SK-N-SH treated with all-trans-retinoic acid at 6 μM for 48 hours (cell line): ENCODE results near the gene KRTAP4-3.
"Not testable (repeated sequence)": the region's sequence is repeated elsewhere in the genome, so short reads cannot be mapped to it uniquely, and the experiment has no call there.

Source experiments
- ATAC-seq: fragments of 200-7000 bp; cut with Tn5 transposase; 3 replicates; pipeline ENCODE4 v1.9.1; 2020; ENCODE audit warnings: mild to moderate bottlenecking, moderate library complexity
- ARNTL ChIP-seq: fragments of 450-650 bp; formaldehyde crosslinking; IDR thresholded peaks from 2 replicates; pipeline ENCODE4 v1.5.0; 2020; ENCODE audit warnings: low read depth, mild to moderate bottlenecking, moderate library complexity, borderline replicate concordance
- BACH2 ChIP-seq: fragments of 250-450 bp; sonication (Bioruptor Pico); IDR thresholded peaks from 2 replicates; pipeline ENCODE4 v1.9.0; 2021; ENCODE audit warnings: mild to moderate bottlenecking, borderline replicate concordance
- CREB5 ChIP-seq: fragments of 250-450 bp; sonication (Bioruptor Pico); IDR thresholded peaks from 2 replicates; pipeline ENCODE4 v1.5.1; 2020; ENCODE audit warnings: low read depth, mild to moderate bottlenecking, moderate library complexity
- CSDC2 ChIP-seq: fragments of 250-450 bp; sonication (Bioruptor Pico); IDR thresholded peaks from 2 replicates; pipeline ENCODE4 v1.5.0; 2020; ENCODE audit warnings: mild to moderate bottlenecking, moderate library complexity
- ESRRG ChIP-seq: fragments of 250-450 bp; sonication (Bioruptor Pico); IDR thresholded peaks from 2 replicates; pipeline ENCODE4 v1.6.1; 2021; ENCODE audit warnings: mild to moderate bottlenecking
- OSR1 ChIP-seq: fragments of 250-450 bp; sonication (Bioruptor Pico); IDR thresholded peaks from 2 replicates; pipeline ENCODE4 v1.8.0; 2022; ENCODE audit warnings: moderate library complexity, mild to moderate bottlenecking, inconsistent platforms
- PATZ1 ChIP-seq: fragments of 250-450 bp; sonication (Bioruptor Pico); IDR thresholded peaks from 2 replicates; pipeline ENCODE4 v1.8.0; 2020; ENCODE audit warnings: mild to moderate bottlenecking, moderate library complexity, borderline replicate concordance
- POU6F1 ChIP-seq: fragments of 250-450 bp; sonication (Bioruptor Pico); IDR thresholded peaks from 2 replicates; pipeline ENCODE4 v1.8.0; 2021; ENCODE audit warnings: low read depth, mild to moderate bottlenecking, moderate library complexity, borderline replicate concordance
- PPARA ChIP-seq: fragments of 250-450 bp; sonication (Bioruptor Pico); IDR thresholded peaks from 2 replicates; pipeline ENCODE4 v1.5.0; 2020; ENCODE audit warnings: mild to moderate bottlenecking, borderline replicate concordance
- TCF4 ChIP-seq: fragments of 250-450 bp; sonication (Bioruptor Pico); IDR thresholded peaks from 2 replicates; pipeline ENCODE4 v1.8.0; 2021; ENCODE audit warnings: mild to moderate bottlenecking, moderate library complexity, borderline replicate concordance
- TOX ChIP-seq: fragments of 250-450 bp; sonication (Bioruptor Pico); IDR thresholded peaks from 2 replicates; pipeline ENCODE4 v1.8.0; 2021; ENCODE audit warnings: mild to moderate bottlenecking, moderate library complexity, borderline replicate concordance
- TSHZ2 ChIP-seq: fragments of 250-450 bp; sonication (Bioruptor Pico); IDR thresholded peaks from 2 replicates; pipeline ENCODE4 v1.5.0; 2020; ENCODE audit warnings: mild to moderate bottlenecking, moderate library complexity
- ZC3H10 ChIP-seq: fragments of 250-450 bp; sonication (Bioruptor Pico); IDR thresholded peaks from 2 replicates; pipeline ENCODE4 v1.5.1; 2021; ENCODE audit warnings: mild to moderate bottlenecking, moderate library complexity
- ZFP30 ChIP-seq: fragments of 450-650 bp; formaldehyde crosslinking; IDR thresholded peaks from 2 replicates; pipeline ENCODE4 v1.5.0; 2022; ENCODE audit warnings: mild to moderate bottlenecking, moderate library complexity
- ZNF565 ChIP-seq: fragments of 450-650 bp; formaldehyde crosslinking; conservative IDR thresholded peaks from 2 replicates; pipeline ENCODE4 v1.5.0; 2020; ENCODE audit warnings: low read depth, mild to moderate bottlenecking, moderate library complexity
- ZNF70 ChIP-seq: fragments of 450-650 bp; formaldehyde crosslinking; IDR thresholded peaks from 2 replicates; pipeline ENCODE4 v1.5.0; 2020; ENCODE audit warnings: mild to moderate bottlenecking, moderate library complexity
- TF ChIP-seq, protein P1 (sequence below): fragments of 250-450 bp; sonication (Bioruptor Pico); IDR thresholded peaks from 2 replicates; pipeline ENCODE4 v1.5.1; 2021; ENCODE audit warnings: mild to moderate bottlenecking, moderate library complexity

KRTAP4-3 gene

DNA sequence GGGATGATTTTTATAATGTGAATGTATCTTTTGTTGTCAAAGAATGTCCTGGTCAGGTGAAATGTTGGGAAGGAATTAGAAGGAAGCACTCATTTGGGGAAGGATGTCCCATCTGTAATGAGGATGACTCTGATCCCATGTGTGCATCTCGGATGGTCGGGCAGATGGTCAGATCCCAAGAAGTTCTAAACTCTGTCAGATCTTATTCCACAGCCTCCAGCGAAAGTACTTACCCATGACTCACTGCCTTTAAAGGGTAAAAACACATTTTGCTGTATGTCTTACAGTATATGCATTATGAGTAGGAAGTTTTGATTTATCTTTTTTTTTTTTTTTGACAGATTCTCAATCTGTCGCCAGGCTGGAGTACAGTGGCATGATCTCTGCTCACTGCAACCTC is 49.3 kb downstream of the KRTAP4-3 start:
- TF ChIP-seq TOX (CRISPR knock-in tag) (no peak), TCF4 (no peak), ZFP30 (no peak), TSHZ2 (no peak), ARNTL (CRISPR knock-in tag) (no peak), ZNF565 (no peak), POU6F1 (CRISPR knock-in tag) (no peak), ESRRG (CRISPR knock-in tag) (no peak), PPARA (CRISPR knock-in tag) (no peak), BACH2 (CRISPR knock-in tag) (no peak), CREB5 (no peak), ZNF70 (CRISPR knock-in tag) (no peak), PATZ1 (CRISPR knock-in tag) (no peak), CSDC2 (CRISPR knock-in tag) (no peak), ZC3H10 (CRISPR knock-in tag) (no peak), OSR1 (no peak)
- TF ChIP-seq, protein P1, sequence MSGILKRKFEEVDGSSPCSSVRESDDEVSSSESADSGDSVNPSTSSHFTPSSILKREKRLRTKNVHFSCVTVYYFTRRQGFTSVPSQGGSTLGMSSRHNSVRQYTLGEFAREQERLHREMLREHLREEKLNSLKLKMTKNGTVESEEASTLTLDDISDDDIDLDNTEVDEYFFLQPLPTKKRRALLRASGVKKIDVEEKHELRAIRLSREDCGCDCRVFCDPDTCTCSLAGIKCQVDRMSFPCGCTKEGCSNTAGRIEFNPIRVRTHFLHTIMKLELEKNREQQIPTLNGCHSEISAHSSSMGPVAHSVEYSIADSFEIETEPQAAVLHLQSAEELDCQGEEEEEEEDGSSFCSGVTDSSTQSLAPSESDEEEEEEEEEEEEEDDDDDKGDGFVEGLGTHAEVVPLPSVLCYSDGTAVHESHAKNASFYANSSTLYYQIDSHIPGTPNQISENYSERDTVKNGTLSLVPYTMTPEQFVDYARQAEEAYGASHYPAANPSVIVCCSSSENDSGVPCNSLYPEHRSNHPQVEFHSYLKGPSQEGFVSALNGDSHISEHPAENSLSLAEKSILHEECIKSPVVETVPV (CRISPR knock-in tag): no peak
- no peak for ATAC-seq

GRCh38 chr17:41117846-41118386 is 50.1 kb downstream of the KRTAP4-3 start, which contains the start of gene KRTAP4-11:
Gene KRTAP4-11 (minus strand): TSS chr17:41118373. CDS start chr17:41118315, 58 bp downstream.
- not testable (repeated sequence) for ATAC-seq
